Measurements from ENCODE around the gene PPP1R9B.

PPP1R9B gene

GRCh38 chr17:50187751-50188530 lies 37.5 kb upstream of the PPP1R9B start:
- DNase-seq, result no peak

GRCh38 chr17:50187394-50187725 lies 36.9 kb upstream of the PPP1R9B start:
- DNase-seq, result no peak

GRCh38 chr17:50186661-50187393 lies 36.4 kb upstream of the PPP1R9B start:
- DNase-seq, result no peak

GRCh38 chr17:50185631-50186471 lies 35.4 kb upstream of the PPP1R9B start:
- DNase-seq, result no peak

- DNase-seq, result no peak
Observed at GRCh38 chr17:50184611-50185398, 34.3 kb upstream of the PPP1R9B start.

- no peak for DNase-seq
Observed at GRCh38 chr17:50184064-50184463, 33.6 kb upstream of the PPP1R9B start.

- DNase-seq, result no peak
Observed at GRCh38 chr17:50183421-50183994, 33.0 kb upstream of the PPP1R9B start.

GRCh38 chr17:50182783-50183420 lies 32.4 kb upstream of the PPP1R9B start:
- no peak for DNase-seq

GRCh38 chr17:50181591-50182560 lies 31.4 kb upstream of the PPP1R9B start:
- DNase-seq, result no peak

GRCh38 chr17:50181144-50181543 lies 30.7 kb upstream of the PPP1R9B start:
- DNase-seq, result no peak

GRCh38 chr17:50180620-50181019 lies 30.1 kb upstream of the PPP1R9B start:
- no peak for DNase-seq

GRCh38 chr17:50180111-50180510 lies 29.6 kb upstream of the PPP1R9B start:
- no peak for DNase-seq

- DNase-seq, result no peak
Observed at GRCh38 chr17:50177983-50178834, 27.7 kb upstream of the PPP1R9B start.

- DNase-seq, result no peak
Observed at GRCh38 chr17:50177476-50177875, 27.0 kb upstream of the PPP1R9B start.

GRCh38 chr17:50176559-50177357 lies 26.3 kb upstream of the PPP1R9B start:
- no peak for DNase-seq

GRCh38 chr17:50175035-50175807 lies 24.7 kb upstream of the PPP1R9B start:
- DNase-seq, result no peak

- no peak for DNase-seq
Observed at GRCh38 chr17:50174444-50174843, 24.0 kb upstream of the PPP1R9B start.

Data from NCI-H187 (cell line).